H1 (cell line): ENCODE results near the gene SMCHD1. TPM values are rescaled to one million over a fixed set of nuclear protein-coding genes. Genes with fewer than 3 reads are reported as not detected.

Experiments
- CTCF ChIA-PET: fragments of 300-600 bp; sonication (Branson Sonifier 250); formaldehyde crosslinking; loops from one replicate; lab custom pipeline; 2021; ENCODE audit not compliant: partially characterized antibody; lab: Charles Lee
- POLR2A ChIA-PET: fragments of 300-600 bp; sonication (Branson Sonifier 250); formaldehyde crosslinking; loops from one replicate; lab custom pipeline; 2021; ENCODE audit warnings: inconsistent platforms; ENCODE audit not compliant: partially characterized antibody; lab: Charles Lee
- DNase-seq, 2 experiments: peaks; one replicate each; pipeline versions ENCODE4 v3.0.0 to v3.0.0-alpha.2; 2010 to 2022; ENCODE audit warnings: low spot score in 2 of 2, low read depth in 1 of 2, mixed read lengths in 1 of 2
- FAIRE-seq: peaks from 2 replicates; lab custom pipeline; 2011; peaks lifted over from hg19 to GRCh38; lab: Jason Lieb, UNC
- H2AFZ ChIP-seq: 2 replicates; pipeline ENCODE4 v1.8.1; 2012; ENCODE audit warnings: low read length, inconsistent platforms
- H2AK5ac ChIP-seq: 2 replicates; pipeline ENCODE4 v1.6.1; 2013; ENCODE audit warnings: low read depth, low read length
- H2BK120ac ChIP-seq: replicated peaks from 2 replicates; pipeline ENCODE3; 2013; ENCODE audit warnings: low read depth, low read length, inconsistent platforms
- H2BK12ac ChIP-seq: 2 replicates; pipeline ENCODE4 v1.6.1; 2013; ENCODE audit warnings: low read depth, low read length
- H2BK15ac ChIP-seq: 2 replicates; pipeline ENCODE4 v1.6.1; 2013; ENCODE audit warnings: low read length
- H2BK20ac ChIP-seq: 2 replicates; pipeline ENCODE4 v1.6.1; 2013; ENCODE audit warnings: low read length
- H2BK5ac ChIP-seq: 2 replicates; pipeline ENCODE4 v1.6.1; 2013; ENCODE audit warnings: low read depth, low read length
- H3K14ac ChIP-seq: 2 replicates; pipeline ENCODE4 v1.6.1; 2013; ENCODE audit warnings: inconsistent platforms; ENCODE audit not compliant: insufficient read length
- H3K18ac ChIP-seq: 2 replicates; pipeline ENCODE4 v1.6.1; 2013; ENCODE audit warnings: low read length; ENCODE audit errors: extremely low read depth
- H3K23ac ChIP-seq: 2 replicates; pipeline ENCODE4 v1.6.1; 2013; ENCODE audit warnings: inconsistent platforms; ENCODE audit not compliant: insufficient read length
- H3K23me2 ChIP-seq: 2 replicates; pipeline ENCODE4 v1.6.1; 2013; ENCODE audit warnings: low read depth, low read length
- H3K27ac ChIP-seq: 2 replicates; pipeline ENCODE4 v1.6.1; 2011; ENCODE audit warnings: low read depth, low read length, inconsistent platforms
- H3K27me3 ChIP-seq, 4 experiments: replicated peaks in 1 of 4; 1 replicate in 1 of 4; 2 replicates in 3 of 4; pipeline versions ENCODE4 v1.6.1 to v1.8.1; 2011 to 2013; ENCODE audit warnings: low read length in 3 of 4, mild to moderate bottlenecking in 3 of 4, inconsistent platforms in 2 of 4, mixed read lengths in 2 of 4, moderate library complexity in 1 of 4; ENCODE audit not compliant: control insufficient read depth in 3 of 4, insufficient read depth in 3 of 4; ENCODE audit errors: extremely low read depth in 1 of 4
- H3K36me3 ChIP-seq, 4 experiments: 2 replicates each; pipeline versions ENCODE4 v1.6.1 to v1.8.1; 2011 to 2013; ENCODE audit warnings: mild to moderate bottlenecking in 4 of 4, low read length in 3 of 4, moderate library complexity in 2 of 4, control low read depth in 1 of 4, inconsistent platforms in 1 of 4; ENCODE audit not compliant: insufficient read depth in 4 of 4, control insufficient read depth in 2 of 4
- H3K4ac ChIP-seq: replicated peaks from 2 replicates; pipeline ENCODE3; 2013; ENCODE audit warnings: low read length, low read depth, mixed read lengths, inconsistent platforms; ENCODE audit not compliant: insufficient read length
- H3K4me1 ChIP-seq, 4 experiments: replicated peaks in 1 of 4; 1 replicate in 1 of 4; 2 replicates in 3 of 4; pipeline versions ENCODE4 v1.6.1 to v1.8.1; 2011 to 2013; ENCODE audit warnings: low read length in 3 of 4, inconsistent platforms in 2 of 4, mixed read lengths in 1 of 4; ENCODE audit not compliant: insufficient read depth in 4 of 4, control insufficient read depth in 3 of 4
- H3K4me2 ChIP-seq, 2 experiments: 2 replicates each; pipeline versions ENCODE4 v1.6.1 to v1.8.1; 2011 to 2013; ENCODE audit warnings: low read depth in 2 of 2, low read length in 2 of 2, control low read depth in 1 of 2, inconsistent platforms in 1 of 2, mild to moderate bottlenecking in 1 of 2; ENCODE audit not compliant: insufficient read depth in 1 of 2
- H3K4me3 ChIP-seq, 4 experiments: fragments of 200-600, 300-600 bp in 1 of 4; sonication (generic), shearing (Covaris generic), sonication (Bioruptor Twin) in 1 of 4; 2 replicates each; pipeline versions ENCODE4 v1.5.1 to v1.8.1; 2011 to 2016; ENCODE audit warnings: low read length in 4 of 4, low read depth in 3 of 4, control low read depth in 2 of 4, inconsistent platforms in 2 of 4, mild to moderate bottlenecking in 2 of 4, mixed read lengths in 1 of 4, moderate library complexity in 1 of 4; ENCODE audit not compliant: insufficient read depth in 2 of 4; ENCODE audit errors: extremely low read depth in 1 of 4
- H3K56ac ChIP-seq: replicated peaks from 2 replicates; pipeline ENCODE3; 2013; ENCODE audit warnings: low read depth, mild to moderate bottlenecking, mixed read lengths, low read length, inconsistent platforms; ENCODE audit not compliant: insufficient read length
- H3K79me1 ChIP-seq: 2 replicates; pipeline ENCODE4 v1.6.1; 2013; ENCODE audit warnings: low read depth, low read length, control low read depth
- H3K79me2 ChIP-seq, 2 experiments: 2 replicates each; pipeline versions ENCODE4 v1.6.1 to v1.8.1; 2012 to 2013; ENCODE audit warnings: low read length in 2 of 2, mild to moderate bottlenecking in 2 of 2, inconsistent platforms in 1 of 2; ENCODE audit not compliant: insufficient read depth in 2 of 2, control insufficient read depth in 1 of 2
- H3K9ac ChIP-seq, 4 experiments: replicated peaks in 1 of 4; 1 replicate in 1 of 4; 2 replicates in 3 of 4; pipeline versions ENCODE4 v1.6.1 to v1.8.1; 2011 to 2013; ENCODE audit warnings: low read depth in 3 of 4, low read length in 3 of 4, control low read depth in 2 of 4, mild to moderate bottlenecking in 2 of 4, moderate library complexity in 2 of 4, inconsistent platforms in 1 of 4; ENCODE audit errors: extremely low read depth in 1 of 4
- H3K9me3 ChIP-seq, 2 experiments: 2 replicates each; pipeline versions ENCODE4 v1.6.1 to v1.8.1; 2012 to 2013; ENCODE audit warnings: mild to moderate bottlenecking in 2 of 2, moderate library complexity in 2 of 2, control low read depth in 1 of 2, inconsistent platforms in 1 of 2, low read depth in 1 of 2, low read length in 1 of 2, mixed read lengths in 1 of 2; ENCODE audit not compliant: insufficient read depth in 2 of 2
- H4K20me1 ChIP-seq, 2 experiments: replicated peaks in 1 of 2; 2 replicates each; pipeline versions ENCODE3 to v1.8.1; 2011 to 2013; ENCODE audit warnings: inconsistent platforms in 2 of 2, low read length in 2 of 2, mild to moderate bottlenecking in 1 of 2; ENCODE audit not compliant: insufficient read depth in 2 of 2, control insufficient read depth in 1 of 2
- H4K5ac ChIP-seq: 2 replicates; pipeline ENCODE4 v1.6.1; 2013; ENCODE audit warnings: low read length, low read depth, mixed read lengths, inconsistent platforms; ENCODE audit not compliant: insufficient read length
- H4K8ac ChIP-seq: 2 replicates; pipeline ENCODE4 v1.8.0; 2013; ENCODE audit warnings: mild to moderate bottlenecking, moderate library complexity, low read length, inconsistent platforms; ENCODE audit not compliant: insufficient read depth; ENCODE audit errors: extremely low read depth
- H4K91ac ChIP-seq: replicated peaks from 2 replicates; pipeline ENCODE3; 2013; ENCODE audit warnings: low read length, mixed read lengths, inconsistent platforms; ENCODE audit not compliant: insufficient read length
- ASH2L ChIP-seq: fragments of 200-600, 300-600 bp; sonication (generic); IDR thresholded peaks from one replicate; pipeline ENCODE4 v1.7.1; 2017; ENCODE audit warnings: low read length
- ATF3 ChIP-seq: IDR thresholded peaks from 2 replicates; pipeline ENCODE4 v1.6.1; 2011; ENCODE audit warnings: low read depth, mild to moderate bottlenecking, low read length; ENCODE audit not compliant: insufficient read depth
- EZH2 ChIP-seq: fragments of 200-600 bp; sonication (generic); IDR thresholded peaks from 2 replicates; pipeline ENCODE4 v1.7.1; 2012; ENCODE audit warnings: low read depth, mild to moderate bottlenecking, moderate library complexity, low read length, inconsistent platforms; ENCODE audit not compliant: severe bottlenecking
- KDM1A ChIP-seq: fragments of 200-600, 300-600 bp; sonication (generic); IDR thresholded peaks from 2 replicates; pipeline ENCODE4 v1.7.1; 2016; ENCODE audit warnings: mild to moderate bottlenecking, low read length, borderline replicate concordance
- KDM4A ChIP-seq: IDR thresholded peaks from one replicate; pipeline ENCODE4 v1.7.1; 2012; ENCODE audit warnings: low read depth, mild to moderate bottlenecking, moderate library complexity, low read length, inconsistent platforms; ENCODE audit not compliant: severe bottlenecking
- KDM5A ChIP-seq: fragments of 200-600 bp; IDR thresholded peaks from 2 replicates; pipeline ENCODE4 v1.7.1; 2012; ENCODE audit warnings: mild to moderate bottlenecking, low read length, inconsistent platforms, mixed read lengths
- POLR2AphosphoS5 ChIP-seq: IDR thresholded peaks from 2 replicates; pipeline ENCODE4 v1.6.1; 2011; ENCODE audit warnings: low read depth, low read length
- RBBP5 ChIP-seq: IDR thresholded peaks from 2 replicates; pipeline ENCODE4 v1.7.1; 2012; ENCODE audit warnings: low read depth, mild to moderate bottlenecking, inconsistent platforms, low read length, moderate library complexity, borderline replicate concordance
- RXRA ChIP-seq: IDR thresholded peaks from 2 replicates; pipeline ENCODE4 v1.6.1; 2011; ENCODE audit warnings: low read depth, mild to moderate bottlenecking, low read length, moderate library complexity; ENCODE audit not compliant: insufficient read depth
- SAP30 ChIP-seq: fragments of 300-600 bp; sonication (generic); IDR thresholded peaks from 2 replicates; pipeline ENCODE4 v1.7.1; 2012; ENCODE audit warnings: low read length, moderate library complexity, mild to moderate bottlenecking, inconsistent platforms; ENCODE audit not compliant: insufficient read depth, insufficient replicate concordance
- SIN3A ChIP-seq, 2 experiments: IDR thresholded peaks in 1 of 2; conservative IDR thresholded peaks in 1 of 2; 2 replicates each; pipeline ENCODE4 v1.6.1; 2011 to 2012; ENCODE audit warnings: low read length in 2 of 2, improper control_type of control experiment in 1 of 2, low read depth in 1 of 2, mild to moderate bottlenecking in 1 of 2
- TAF1 ChIP-seq: IDR thresholded peaks from 2 replicates; pipeline ENCODE4 v1.6.1; 2011; ENCODE audit warnings: mild to moderate bottlenecking, low read depth, low read length
- TCF12 ChIP-seq: IDR thresholded peaks from 2 replicates; pipeline ENCODE4 v1.6.1; 2011; ENCODE audit warnings: low read depth, mild to moderate bottlenecking, low read length
- WGBS, 2 experiments: shearing (Covaris generic) in 1 of 2; methylation state at CpG; one replicate each; pipeline versions ENCODE4 v1.1.6 to v1.1.7; 2013 to 2015; ENCODE audit warnings: low lambda C conversion rate in 2 of 2, mixed read lengths in 2 of 2, inconsistent platforms in 1 of 2, low coverage in 1 of 2, missing lambda C conversion rate in 1 of 2; ENCODE audit not compliant: insufficient replicate concordance in 2 of 2, insufficient coverage in 1 of 2, insufficient read length in 1 of 2; ENCODE audit errors: extremely low coverage in 1 of 2, missing lambda C conversion rate in 1 of 2; 5-methylcytosine and 5-hydroxymethylcytosine counted together
- polyA plus RNA-seq, 7 experiments: library from polyadenylated mRNA; depleted of rRNA in 3 of 7; stranded (reverse) in 5 of 7; unstranded in 2 of 7; fragments of >200 nt in 5 of 7; fragments of 200-250 nt in 2 of 7; gene quantifications; 1 replicate in 5 of 7; 2 replicates in 1 of 7; 4 replicates in 1 of 7; pipeline versions ENCODE4 v1.2.1 to v1.2.3, GENCODE V29; 2011 to 2013; ENCODE audit warnings: missing spikeins in 2 of 7, mixed read lengths in 2 of 7
- total RNA-seq: library from RNA; stranded (reverse); fragmentation: NEBNext Ultra II Directional; extraction: Animal tissue kit (Norgen Biotek cat#: 25700); gene quantifications from 2 replicates; pipeline ENCODE4 v1.2.1, GENCODE V29; 2021

The SMCHD1 gene
- total and polyA plus RNA-seq, 2 of the 8 experiments (the other 6 are each of a cell fraction or from before 2014, with no cell fraction given) = 9.3 to 32.0 TPM

- H2BK120ac ChIP-seq = no peak overlapping the region
- H3K4me1 ChIP-seq = no peaks in the 10 kb centered on the region
- H3K27me3 ChIP-seq = no peaks in the 10 kb centered on the region
- TF ChIP-seq TCF12 (no peak), TAF1 (no peak), KDM5A (no peak), POLR2AphosphoS5 (no peak), ASH2L (no peak), SAP30 (no peak), EZH2 (no peak), ATF3 (no peak), RBBP5 (no peak), KDM4A (no peak), RXRA (no peak), KDM1A (no peak), SIN3A (conservative IDR thresholded peaks at IDR 0.05 in 1 of 2, IDR thresholded peaks at IDR 0.05 in 1 of 2; ENCODE audit: low read depth in 1 of 2, low read length in 2 of 2) (no peak)
- H3K36me3 ChIP-seq = no peaks in the 10 kb centered on the region
- no peak overlapping the region for H2BK5ac ChIP-seq
- H3K14ac ChIP-seq = no peak overlapping the region
- no peak for FAIRE-seq
- POLR2A ChIA-PET = no interaction called here
- H2BK20ac ChIP-seq = no peak overlapping the region
- no peak overlapping the region for H3K23ac ChIP-seq
- no peaks in the 10 kb centered on the region for H3K79me2 ChIP-seq
- no peak overlapping the region for H3K56ac ChIP-seq
- H3K9me3 ChIP-seq = no peaks in the 10 kb centered on the region
- no peak overlapping the region for H2BK12ac ChIP-seq
- no peak overlapping the region for H3K4ac ChIP-seq
- H3K79me1 ChIP-seq = no peaks in the 10 kb centered on the region
- no peak overlapping the region for H3K18ac ChIP-seq
- WGBS, 2 experiments = 100% methylated on average over 1 of the region's 1 CpG; no CpG with 5 or more reads in 1 of the 2 experiments
- no peaks in the 10 kb centered on the region for H4K20me1 ChIP-seq
- H3K27ac ChIP-seq = no peak overlapping the region
- no peak overlapping the region for H3K4me3 ChIP-seq
- no peak overlapping the region for H4K91ac ChIP-seq
- CTCF ChIA-PET = interaction anchor here (0.7 kb wide), 1 partner anchor 103 kb away, joined by 3 read pairs; no protein-coding TSS in a partner anchor
- H3K23me2 ChIP-seq = no peaks in the 10 kb centered on the region
- H2AK5ac ChIP-seq = no peak overlapping the region
- no peak overlapping the region for H3K9ac ChIP-seq
- DNase-seq = no peak
- no peak overlapping the region for H2BK15ac ChIP-seq
- no peak overlapping the region for H4K5ac ChIP-seq
- no peak overlapping the region for H3K4me2 ChIP-seq
- H4K8ac ChIP-seq = no peak overlapping the region
- no peak overlapping the region for H2AFZ ChIP-seq
Measured at GRCh38 chr18:2644535-2644934, 11.0 kb upstream of the SMCHD1 start.
